Body of pancreas (tissue), 4 donors: Measurements from ENCODE around the gene CLEC3B. TPM values are rescaled to one million over a fixed set of nuclear protein-coding genes. Genes with fewer than 3 reads are reported as not detected.
A peak's percentile ranks its signal among the peaks of the same experiment; 100 is the strongest.

Experiments
- ATAC-seq: fragments of 150-250 bp; one replicate; pipeline ENCODE4 v1.9.1; 2016
- DNase-seq, 4 donors: peaks; one replicate each; pipeline ENCODE4 v3.0.0-alpha.2; 2019
- H3K27ac ChIP-seq, 4 donors: fragments of 200-600 bp; sonication (generic); 1 replicate in 3 of 4; 2 replicates in 1 of 4; pipeline versions ENCODE4 v1.5.1 to v1.6.1; 2016 to 2019; ENCODE audit warnings: mild to moderate bottlenecking in 1 of 4, mixed read lengths in 1 of 4, moderate library complexity in 1 of 4
- H3K27me3 ChIP-seq, 2 donors: fragments of 200-600 bp; sonication (generic); one replicate each; pipeline ENCODE4 v1.6.0; 2016; ENCODE audit warnings: mild to moderate bottlenecking in 1 of 2
- H3K36me3 ChIP-seq, 2 donors: fragments of 200-600 bp; sonication (generic); replicated peaks in 1 of 2; 2 replicates each; pipeline ENCODE4 v1.5.1; 2016; ENCODE audit warnings: low read depth in 2 of 2; ENCODE audit not compliant: insufficient read depth in 1 of 2
- H3K4me1 ChIP-seq: fragments of 200-600 bp; sonication (generic); one replicate; pipeline ENCODE4 v1.6.0; 2016
- H3K4me3 ChIP-seq, 2 donors: fragments of 200-600 bp; sonication (generic); 1 replicate in 1 of 2; 2 replicates in 1 of 2; pipeline ENCODE4 v1.5.1; 2016 to 2019
- H3K9me3 ChIP-seq, 3 donors: fragments of 200-600 bp; sonication (generic); 1 replicate in 2 of 3; 2 replicates in 1 of 3; pipeline ENCODE4 v1.5.1; 2016
- POLR2A ChIP-seq, 3 donors: fragments of 450-650 bp; IDR thresholded peaks; one replicate each; pipeline ENCODE4 v1.6.1; 2016; ENCODE audit warnings: antibody characterized with exemption in 3 of 3, mild to moderate bottlenecking in 2 of 3
- WGBS, 2 donors: methylation state at CpG; one replicate each; pipeline ENCODE4 v1.1.5; 2017; 5-methylcytosine and 5-hydroxymethylcytosine counted together
- intact Hi-C: fragments of 100-400 bp; cut with DNase I; formaldehyde crosslinking; loops from one replicate; pipeline ENCODE4 v1.15.1; 2023
- total RNA-seq, 2 donors: library from RNA; depleted of rRNA; stranded (reverse); fragments of >200 nt; gene quantifications; one replicate each; pipeline ENCODE4 v1.1.0, GENCODE V29; 2016
- TF ChIP-seq, protein P1 (sequence below), 7 experiments: fragments of 450-650 bp in 4 of 7; fragments of 200-600 bp in 3 of 7; sonication (generic) in 3 of 7; IDR thresholded peaks; one replicate each; pipeline ENCODE4 v1.5.1; 2016 to 2019; ENCODE audit warnings: antibody characterized with exemption in 7 of 7

Gene CLEC3B
- total RNA-seq, 2 donors from 2014 or later: 4.9 to 22.1 TPM

DNA sequence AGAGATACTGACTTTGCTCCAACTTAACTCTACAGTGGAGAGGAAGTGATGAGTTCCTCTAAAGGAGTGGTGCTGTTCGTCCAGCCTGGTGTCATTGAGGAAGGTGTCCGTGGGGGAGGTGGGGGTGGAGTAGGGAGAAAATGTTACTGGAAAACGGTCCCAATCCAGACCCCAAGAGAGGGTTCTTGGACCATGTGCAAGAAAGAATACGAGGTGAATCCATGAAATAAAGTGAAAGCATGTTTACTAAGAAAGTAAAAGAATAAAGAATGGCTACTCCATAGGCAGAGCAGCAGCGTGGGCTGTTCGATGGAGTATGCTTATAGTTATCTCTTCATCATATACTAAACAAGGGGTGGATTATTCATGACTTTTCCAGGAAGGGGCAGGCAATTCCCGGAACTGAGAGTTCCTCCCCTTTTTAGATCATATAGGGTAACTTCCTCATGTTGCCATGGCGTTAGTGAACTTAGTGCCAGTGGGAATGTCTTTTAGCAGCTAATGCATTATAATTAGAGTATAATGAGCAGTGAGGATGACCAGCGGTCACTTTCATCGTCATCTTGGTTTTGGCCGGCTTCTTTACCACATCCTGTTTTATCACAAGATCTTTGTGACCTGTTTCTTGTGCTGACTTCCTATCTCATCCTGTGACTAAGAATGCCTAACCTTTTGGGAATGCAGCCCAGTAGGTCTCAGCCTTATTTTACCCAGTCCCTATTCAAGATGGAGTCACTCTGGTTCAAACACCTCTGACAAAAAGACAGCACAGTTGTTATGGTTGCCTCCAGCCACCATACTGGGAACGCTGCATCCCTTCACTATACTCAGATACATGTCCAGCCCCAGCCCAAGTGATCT is 38.6 kb downstream of the CLEC3B start:
- TF ChIP-seq POLR2A (IDR thresholded peaks at IDR 0.05): no peak
- TF ChIP-seq, protein P1, sequence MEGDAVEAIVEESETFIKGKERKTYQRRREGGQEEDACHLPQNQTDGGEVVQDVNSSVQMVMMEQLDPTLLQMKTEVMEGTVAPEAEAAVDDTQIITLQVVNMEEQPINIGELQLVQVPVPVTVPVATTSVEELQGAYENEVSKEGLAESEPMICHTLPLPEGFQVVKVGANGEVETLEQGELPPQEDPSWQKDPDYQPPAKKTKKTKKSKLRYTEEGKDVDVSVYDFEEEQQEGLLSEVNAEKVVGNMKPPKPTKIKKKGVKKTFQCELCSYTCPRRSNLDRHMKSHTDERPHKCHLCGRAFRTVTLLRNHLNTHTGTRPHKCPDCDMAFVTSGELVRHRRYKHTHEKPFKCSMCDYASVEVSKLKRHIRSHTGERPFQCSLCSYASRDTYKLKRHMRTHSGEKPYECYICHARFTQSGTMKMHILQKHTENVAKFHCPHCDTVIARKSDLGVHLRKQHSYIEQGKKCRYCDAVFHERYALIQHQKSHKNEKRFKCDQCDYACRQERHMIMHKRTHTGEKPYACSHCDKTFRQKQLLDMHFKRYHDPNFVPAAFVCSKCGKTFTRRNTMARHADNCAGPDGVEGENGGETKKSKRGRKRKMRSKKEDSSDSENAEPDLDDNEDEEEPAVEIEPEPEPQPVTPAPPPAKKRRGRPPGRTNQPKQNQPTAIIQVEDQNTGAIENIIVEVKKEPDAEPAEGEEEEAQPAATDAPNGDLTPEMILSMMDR (IDR thresholded peaks at IDR 0.05): no peak
- intact Hi-C loops: no loop called here
- Histone ChIP-seq H3K27ac (peak overlapping the region in 1 of 4 donors; percentile 51), H3K27me3 (no peaks in the 10 kb centered on the region), H3K36me3 (no peaks in the 10 kb centered on the region), H3K4me1 (no peaks in the 10 kb centered on the region), H3K4me3 (no peak overlapping the region), H3K9me3 (no peaks in the 10 kb centered on the region)
- peak in 1 of 4 donors; percentile 57 for DNase-seq
- 53 to 63% methylated on average over 12 of the region's 12 CpGs for WGBS, 2 donors
- no peak for ATAC-seq

DNA sequence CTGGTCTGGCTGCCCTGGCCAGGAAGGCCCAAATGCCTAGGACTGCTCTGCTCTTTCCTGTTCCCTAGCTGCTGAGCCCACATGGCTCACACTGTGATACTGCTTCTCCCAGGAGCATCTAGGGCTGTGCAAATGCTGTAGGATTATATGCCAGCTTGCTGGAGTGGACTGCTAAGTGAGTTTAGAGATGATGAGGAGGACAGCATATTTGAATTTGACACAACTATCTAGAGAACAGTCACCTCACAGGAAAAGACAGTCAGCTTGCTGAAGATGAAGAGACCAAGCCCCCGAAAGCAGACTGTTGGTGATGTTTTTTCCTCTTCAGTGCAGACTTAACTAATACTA is 39.2 kb downstream of the CLEC3B start:
- H3K27ac ChIP-seq: peak overlapping the region in 1 of 4 donors; percentile 25
- TF ChIP-seq, protein P1 (IDR thresholded peaks at IDR 0.05): no peak
- no peak for TF ChIP-seq POLR2A (IDR thresholded peaks at IDR 0.05)
- 77 to 100% methylated on average over 1 of the region's 1 CpG for WGBS, 2 donors
- no peaks in the 10 kb centered on the region for H3K36me3 ChIP-seq
- no peaks in the 10 kb centered on the region for H3K4me1 ChIP-seq
- no peak for DNase-seq
- intact Hi-C loops: no loop called here
- no peak for ATAC-seq
- H3K27me3 ChIP-seq: no peaks in the 10 kb centered on the region
- no peak overlapping the region for H3K4me3 ChIP-seq
- H3K9me3 ChIP-seq: no peaks in the 10 kb centered on the region

DNA sequence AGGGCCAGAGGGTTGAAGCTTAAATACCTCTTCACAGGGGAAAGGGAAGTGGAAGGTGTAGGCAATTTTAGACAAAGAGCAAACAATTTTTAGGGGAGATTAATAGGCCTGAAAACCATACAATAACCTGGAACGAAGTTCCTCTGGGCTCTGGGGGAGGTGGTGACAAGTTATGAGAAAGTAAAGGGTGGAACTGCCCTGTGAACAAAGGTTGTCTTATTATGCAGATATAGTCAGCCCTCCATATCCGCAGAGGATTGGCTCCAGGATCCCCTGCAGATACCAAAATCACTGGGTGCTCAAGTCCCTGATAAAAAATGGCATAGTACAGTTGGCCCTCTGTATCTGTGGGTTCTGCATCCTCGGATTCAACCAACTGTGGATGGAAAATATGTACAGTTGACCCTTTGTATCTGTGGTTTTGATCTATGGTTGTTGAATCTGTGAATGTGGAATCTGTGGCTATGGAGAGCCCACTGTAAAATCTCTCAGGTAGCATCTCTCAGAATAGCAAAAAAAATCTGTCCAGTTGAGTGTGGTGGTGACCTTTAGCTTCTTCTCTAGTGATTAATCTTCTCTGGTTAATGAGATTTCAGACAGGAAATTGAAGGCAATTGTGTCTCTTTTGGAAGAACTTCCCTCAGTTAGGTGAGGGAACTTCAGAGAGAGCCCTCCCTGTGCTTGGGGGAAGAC is 40.2 kb downstream of the CLEC3B start:
- WGBS, 2 donors: 70 to 75% methylated on average over 3 of the region's 3 CpGs
- no peaks in the 10 kb centered on the region for H3K9me3 ChIP-seq
- no peaks in the 10 kb centered on the region for H3K27me3 ChIP-seq
- ATAC-seq (no peak), DNase-seq (no peak)
- H3K4me1 ChIP-seq: no peaks in the 10 kb centered on the region
- intact Hi-C loops: loop anchor here (1.0 kb wide), 1 partner anchor 10 kb away; no protein-coding TSS in a partner anchor
- TF ChIP-seq, protein P1 (IDR thresholded peaks at IDR 0.05): no peak
- TF ChIP-seq POLR2A (IDR thresholded peaks at IDR 0.05): no peak
- H3K4me3 ChIP-seq: no peak overlapping the region
- no peaks in the 10 kb centered on the region for H3K36me3 ChIP-seq
- H3K27ac ChIP-seq: no peak overlapping the region

DNA sequence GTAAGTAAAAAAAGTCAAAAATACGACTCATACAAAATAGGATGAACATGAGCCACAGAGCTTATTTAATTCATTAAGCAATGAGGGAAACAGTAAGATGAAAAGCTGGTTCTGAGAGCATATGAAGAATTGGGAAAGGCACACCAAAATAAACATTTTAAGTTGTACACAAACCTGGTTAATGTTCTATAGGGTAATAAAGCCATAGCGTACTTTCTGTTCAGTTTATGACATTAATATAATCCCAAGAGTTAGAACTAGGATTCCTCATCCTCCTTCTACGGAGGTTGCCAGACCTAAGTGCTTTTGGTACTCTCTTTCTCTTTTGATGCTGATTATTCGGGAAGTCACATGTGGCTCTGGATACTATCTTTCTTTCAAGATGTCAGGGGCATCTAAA is 41.4 kb downstream of the CLEC3B start:
- no peak for ATAC-seq
- Histone ChIP-seq H3K9me3 (no peaks in the 10 kb centered on the region), H3K27me3 (no peaks in the 10 kb centered on the region), H3K4me1 (no peaks in the 10 kb centered on the region), H3K36me3 (no peaks in the 10 kb centered on the region), H3K27ac (no peak overlapping the region), H3K4me3 (no peak overlapping the region)
- DNase-seq: no peak
- intact Hi-C loops: no loop called here
- WGBS, 2 donors: 58 to 70% methylated on average over 3 of the region's 4 CpGs
- TF ChIP-seq, protein P1 (IDR thresholded peaks at IDR 0.05): no peak
- no peak for TF ChIP-seq POLR2A (IDR thresholded peaks at IDR 0.05)
